SU-DHL-6 (cell line): Measurements from ENCODE around the gene DPP10.

Experiments used
- H2AFZ ChIP-seq: fragments of 200-600 bp; sonication (generic); 2 replicates; pipeline ENCODE4 v1.6.1; 2014; ENCODE audit warnings: low read depth, mild to moderate bottlenecking, moderate library complexity, mixed read lengths, antibody characterized with exemption, low read length; ENCODE audit not compliant: severe bottlenecking
- H3F3A ChIP-seq: fragments of 200-600 bp; shearing (Covaris generic); 2 replicates; pipeline ENCODE4 v1.6.0; 2016; ENCODE audit warnings: antibody characterized with exemption, mild to moderate bottlenecking; ENCODE audit not compliant: insufficient read depth
- H3K27ac ChIP-seq: fragments of 200-600 bp; sonication (generic); 2 replicates; pipeline ENCODE4 v1.5.1; 2016; ENCODE audit warnings: low read depth, mild to moderate bottlenecking, low read length, moderate library complexity, mixed read lengths
- H3K27me3 ChIP-seq: fragments of 200-600 bp; sonication (generic), shearing (Covaris generic); 2 replicates; pipeline ENCODE4 v1.6.0; 2014; ENCODE audit warnings: mild to moderate bottlenecking, low read length
- H3K36me3 ChIP-seq: fragments of 200-600 bp; sonication (generic); 2 replicates; pipeline ENCODE4 v1.6.1; 2014; ENCODE audit warnings: mild to moderate bottlenecking, low read length, mixed read lengths
- H3K4me2 ChIP-seq: fragments of 300-600, 200-600 bp; shearing (Covaris generic), sonication (generic); 2 replicates; pipeline ENCODE4 v1.6.0; 2014; ENCODE audit warnings: low read length, low read depth, mild to moderate bottlenecking; ENCODE audit not compliant: poor library complexity, severe bottlenecking
- H3K4me3 ChIP-seq: fragments of 200-600 bp; sonication (generic); 2 replicates; pipeline ENCODE4 v1.5.1; 2014; ENCODE audit warnings: antibody characterized with exemption, low read length, mild to moderate bottlenecking, mixed read lengths; ENCODE audit not compliant: insufficient read depth, poor library complexity, severe bottlenecking
- H3K79me2 ChIP-seq: fragments of 200-600 bp; sonication (generic); 2 replicates; pipeline ENCODE4 v1.6.1; 2014; ENCODE audit warnings: mild to moderate bottlenecking, low read length, moderate library complexity; ENCODE audit not compliant: insufficient read depth
- H3K9ac ChIP-seq: fragments of 200-600 bp; sonication (generic); 2 replicates; pipeline ENCODE4 v1.7.0; 2014; ENCODE audit warnings: mild to moderate bottlenecking, low read length
- H3K9me2 ChIP-seq: fragments of 200-600 bp; sonication (generic); replicated peaks from 2 replicates; pipeline ENCODE4 v1.6.1; 2014; ENCODE audit warnings: low read length; ENCODE audit not compliant: insufficient read depth
- H3K9me3 ChIP-seq: fragments of 200-600 bp; sonication (generic); 2 replicates; pipeline ENCODE4 v1.6.1; 2014; ENCODE audit warnings: low read length, mixed read lengths; ENCODE audit not compliant: insufficient read depth
- H4K20me1 ChIP-seq: fragments of 200-600 bp; sonication (generic); 2 replicates; pipeline ENCODE4 v1.6.1; 2014; ENCODE audit warnings: low read depth, mild to moderate bottlenecking, antibody characterized with exemption, low read length, moderate library complexity, mixed read lengths
- CTCF ChIP-seq: fragments of 200-600 bp; sonication (generic); IDR thresholded peaks from one replicate; pipeline ENCODE4 v1.5.1; 2017; ENCODE audit warnings: antibody characterized with exemption, mild to moderate bottlenecking, low read length, moderate library complexity; ENCODE audit not compliant: insufficient read depth, poor library complexity, severe bottlenecking
- EZH2phosphoT487 ChIP-seq: fragments of 200-600 bp; sonication (generic), shearing (Covaris generic); conservative IDR thresholded peaks from 2 replicates; pipeline ENCODE4 v1.6.1; 2018; ENCODE audit warnings: mild to moderate bottlenecking, antibody characterized with exemption, low read length, moderate library complexity, mixed read lengths

Gene DPP10

GRCh38 chr2:114553027-114553426 lies 110.6 kb downstream of the DPP10 start:
- Histone ChIP-seq H3K9me2 (no peaks in the 10 kb centered on the region), H2AFZ (no peak overlapping the region), H3K27me3 (no peaks in the 10 kb centered on the region), H3F3A (no peaks in the 10 kb centered on the region), H4K20me1 (no peaks in the 10 kb centered on the region), H3K9ac (no peak overlapping the region), H3K4me2 (no peak overlapping the region), H3K4me3 (no peak overlapping the region), H3K9me3 (no peaks in the 10 kb centered on the region), H3K36me3 (no peaks in the 10 kb centered on the region), H3K79me2 (no peaks in the 10 kb centered on the region), H3K27ac (no peak overlapping the region)
- TF ChIP-seq EZH2phosphoT487, result no peak

GRCh38 chr2:114569166-114569565 lies 126.7 kb downstream of the DPP10 start:
- Histone ChIP-seq H3K36me3 (no peaks in the 10 kb centered on the region), H2AFZ (no peak overlapping the region), H3K27me3 (no peaks in the 10 kb centered on the region), H3K9me2 (no peaks in the 10 kb centered on the region), H3F3A (no peaks in the 10 kb centered on the region), H3K4me2 (no peak overlapping the region), H3K79me2 (no peaks in the 10 kb centered on the region), H3K9me3 (no peaks in the 10 kb centered on the region), H3K27ac (no peak overlapping the region), H4K20me1 (no peaks in the 10 kb centered on the region), H3K4me3 (no peak overlapping the region), H3K9ac (no peak overlapping the region)
- TF ChIP-seq EZH2phosphoT487 (no peak), CTCF (no peak)

GRCh38 chr2:114577657-114578056 lies 135.2 kb downstream of the DPP10 start:
- no peak for TF ChIP-seq EZH2phosphoT487
- TF ChIP-seq CTCF, result no peak

GRCh38 chr2:114579542-114579941 lies 137.1 kb downstream of the DPP10 start:
- Histone ChIP-seq H3K9ac (no peak overlapping the region), H3K36me3 (no peaks in the 10 kb centered on the region), H3K27me3 (no peaks in the 10 kb centered on the region), H3K4me3 (no peak overlapping the region), H3K79me2 (no peaks in the 10 kb centered on the region), H3K4me2 (no peak overlapping the region), H2AFZ (no peak overlapping the region), H4K20me1 (no peaks in the 10 kb centered on the region), H3K9me2 (no peaks in the 10 kb centered on the region), H3K9me3 (no peaks in the 10 kb centered on the region), H3K27ac (no peak overlapping the region), H3F3A (no peaks in the 10 kb centered on the region)
- TF ChIP-seq EZH2phosphoT487 (no peak), CTCF (no peak)

More at GRCh38 chr2:114577657-114578056, 135.2 kb downstream of the DPP10 start:
- Histone ChIP-seq H3K9me2 (no peaks in the 10 kb centered on the region), H3K27ac (no peak overlapping the region), H3K4me3 (no peak overlapping the region), H3F3A (no peaks in the 10 kb centered on the region), H2AFZ (no peak overlapping the region), H3K79me2 (no peaks in the 10 kb centered on the region), H3K36me3 (no peaks in the 10 kb centered on the region), H3K4me2 (no peak overlapping the region), H4K20me1 (no peaks in the 10 kb centered on the region), H3K27me3 (no peaks in the 10 kb centered on the region), H3K9me3 (no peaks in the 10 kb centered on the region), H3K9ac (no peak overlapping the region)
